GM10248 (cell line): Measurements from ENCODE around the gene HBG2.

Source experiments
- CTCF ChIA-PET: fragments of 300-600 bp; sonication (Branson Sonifier 250); formaldehyde crosslinking; extraction: SDS; loops from one replicate; lab custom pipeline; 2021; ENCODE audit warnings: antibody characterized with exemption; lab: Yijun Ruan, JAX
- POLR2A ChIA-PET: fragments of 350-650 bp; sonication (Branson Sonifier 250); formaldehyde crosslinking; extraction: SDS; loops from one replicate; lab custom pipeline; 2020; ENCODE audit warnings: antibody characterized with exemption; lab: Yijun Ruan, JAX
- DNase-seq: peaks from one replicate; pipeline ENCODE4 v3.0.0; 2012; ENCODE audit errors: extremely low spot score
- CTCF ChIP-seq: IDR thresholded peaks from 2 replicates; pipeline ENCODE4 v1.5.1; 2012; ENCODE audit warnings: mild to moderate bottlenecking, low read depth; ENCODE audit errors: extremely low read depth, missing control alignments, control extremely low read depth

HBG2 gene

DNA sequence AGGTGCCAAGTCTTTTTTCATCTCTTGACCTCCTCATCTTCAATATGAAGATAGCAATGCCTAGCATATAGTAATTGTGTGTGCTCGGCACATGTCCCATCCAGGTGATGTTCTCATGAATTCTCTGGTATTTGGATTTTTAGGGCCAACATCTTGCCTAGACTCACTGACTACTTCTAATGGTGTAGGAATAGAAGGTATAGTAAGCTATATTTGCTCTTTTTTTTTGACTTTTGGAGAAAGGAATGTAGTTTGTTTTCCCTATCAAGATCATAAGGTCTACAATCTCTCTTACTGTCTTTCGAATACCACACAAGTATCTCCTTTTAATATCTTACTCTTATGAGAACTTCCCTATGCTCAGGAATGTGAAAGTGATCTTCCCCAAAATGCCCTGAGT is 23.5 kb downstream of the HBG2 start:
- DNase-seq = no peak
- POLR2A ChIA-PET = no interaction called here
- CTCF ChIA-PET = interaction anchor here (0.8 kb wide), 1 partner anchor 10 kb away, joined by 3 read pairs; no protein-coding TSS in a partner anchor
- TF ChIP-seq CTCF = no peak

- ChIA-PET POLR2A (no interaction called here), CTCF (no interaction called here)
- no peak for TF ChIP-seq CTCF
- no peak for DNase-seq
Observed at GRCh38 chr11:5230266-5230665, 24.3 kb downstream of the HBG2 start.

DNA sequence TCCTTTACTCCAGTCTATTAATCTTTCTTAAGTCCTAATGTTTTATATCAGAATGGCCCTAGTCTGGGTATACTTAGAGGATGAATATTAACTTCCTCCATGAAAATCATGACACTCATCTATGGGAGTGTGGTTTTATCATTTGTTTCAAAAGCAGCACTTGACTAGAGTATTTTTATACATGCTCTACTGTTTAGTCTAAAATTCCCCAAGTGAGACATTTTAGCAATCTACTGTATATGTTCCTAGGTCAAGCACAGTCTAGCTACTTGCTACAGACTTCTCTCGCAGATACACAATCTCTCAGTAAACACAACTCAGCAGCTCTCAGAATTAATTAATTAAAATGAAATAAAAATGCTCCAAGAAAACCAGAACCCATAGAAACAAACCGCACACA is 24.8 kb downstream of the HBG2 start:
- ChIA-PET POLR2A (no interaction called here), CTCF (no interaction called here)
- DNase-seq = no peak
- no peak for TF ChIP-seq CTCF

GRCh38 chr11:5229356-5229755 is 25.2 kb downstream of the HBG2 start:
- no peak for DNase-seq
- POLR2A ChIA-PET = no interaction called here
- TF ChIP-seq CTCF = no peak
- CTCF ChIA-PET = no interaction called here

GRCh38 chr11:5228124-5228523 is 26.5 kb downstream of the HBG2 start:
- POLR2A ChIA-PET = no interaction called here

DNA sequence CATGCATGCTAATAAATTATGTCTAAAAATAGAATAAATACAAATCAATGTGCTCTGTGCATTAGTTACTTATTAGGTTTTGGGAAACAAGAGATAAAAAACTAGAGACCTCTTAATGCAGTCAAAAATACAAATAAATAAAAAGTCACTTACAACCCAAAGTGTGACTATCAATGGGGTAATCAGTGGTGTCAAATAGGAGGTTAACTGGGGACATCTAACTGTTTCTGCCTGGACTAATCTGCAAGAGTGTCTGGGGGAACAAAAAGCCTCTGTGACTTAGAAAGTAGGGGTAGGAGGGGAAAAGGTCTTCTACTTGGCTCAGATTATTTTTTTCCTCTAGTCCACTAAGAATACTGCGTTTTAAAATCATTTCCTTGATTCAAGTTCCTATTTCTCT is 26.9 kb downstream of the HBG2 start:
- no peak for DNase-seq
- no peak for TF ChIP-seq CTCF
- POLR2A ChIA-PET = no interaction called here
- CTCF ChIA-PET = no interaction called here

More at GRCh38 chr11:5228124-5228523, 26.5 kb downstream of the HBG2 start:
- CTCF ChIA-PET = no interaction called here
- TF ChIP-seq CTCF = no peak
- no peak for DNase-seq

DNA sequence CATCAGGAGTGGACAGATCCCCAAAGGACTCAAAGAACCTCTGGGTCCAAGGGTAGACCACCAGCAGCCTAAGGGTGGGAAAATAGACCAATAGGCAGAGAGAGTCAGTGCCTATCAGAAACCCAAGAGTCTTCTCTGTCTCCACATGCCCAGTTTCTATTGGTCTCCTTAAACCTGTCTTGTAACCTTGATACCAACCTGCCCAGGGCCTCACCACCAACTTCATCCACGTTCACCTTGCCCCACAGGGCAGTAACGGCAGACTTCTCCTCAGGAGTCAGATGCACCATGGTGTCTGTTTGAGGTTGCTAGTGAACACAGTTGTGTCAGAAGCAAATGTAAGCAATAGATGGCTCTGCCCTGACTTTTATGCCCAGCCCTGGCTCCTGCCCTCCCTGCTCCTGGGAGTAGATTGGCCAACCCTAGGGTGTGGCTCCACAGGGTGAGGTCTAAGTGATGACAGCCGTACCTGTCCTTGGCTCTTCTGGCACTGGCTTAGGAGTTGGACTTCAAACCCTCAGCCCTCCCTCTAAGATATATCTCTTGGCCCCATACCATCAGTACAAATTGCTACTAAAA is 27.8 kb downstream of the HBG2 start, which contains the start of gene HBB:
Gene HBB, minus strand, starts transcription at position 340 of the 579 bp plus-strand sequence. Its CDS starts 50 bp downstream, at position 290.
- DNase-seq = no peak
- CTCF ChIA-PET = no interaction called here
- no peak for TF ChIP-seq CTCF
- POLR2A ChIA-PET = no interaction called here
